DMS153 (cell line): ENCODE data around the gene ZCWPW1.
"Not testable (repeated sequence)": the region's sequence is repeated elsewhere in the genome, so short reads cannot be mapped to it uniquely, and the experiment has no call there.

Experiments used
- DNase-seq: peaks from one replicate; lab custom pipeline; 2025; lab: John Stamatoyannopoulos, UW

The ZCWPW1 gene

DNA sequence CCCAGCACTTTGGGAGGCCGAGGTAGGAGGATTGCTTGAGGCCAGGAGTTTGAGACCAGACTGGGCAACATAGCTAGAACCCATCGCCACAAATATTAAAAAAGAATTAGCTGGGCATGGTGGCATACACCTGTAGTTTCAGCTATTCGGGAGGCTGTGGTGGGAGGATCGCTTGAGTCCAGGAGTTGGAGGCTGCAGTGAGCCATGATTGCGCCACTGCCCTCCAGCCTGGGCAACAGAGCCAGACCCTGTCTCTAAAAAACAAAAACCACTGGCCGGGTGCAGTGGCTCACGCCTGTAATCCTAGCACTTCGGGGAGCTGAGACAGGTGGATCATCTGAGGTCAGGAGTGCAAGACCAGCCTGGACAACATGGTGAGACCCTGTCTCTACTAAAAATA is 25.4 kb upstream of the ZCWPW1 start:
- DNase-seq = not testable (repeated sequence)

- DNase-seq = no peak
Measured at GRCh38 chr7:100452513-100452912, 24.0 kb upstream of the ZCWPW1 start.

- no peak for DNase-seq
Measured at GRCh38 chr7:100449190-100449795, 20.8 kb upstream of the ZCWPW1 start.

DNA sequence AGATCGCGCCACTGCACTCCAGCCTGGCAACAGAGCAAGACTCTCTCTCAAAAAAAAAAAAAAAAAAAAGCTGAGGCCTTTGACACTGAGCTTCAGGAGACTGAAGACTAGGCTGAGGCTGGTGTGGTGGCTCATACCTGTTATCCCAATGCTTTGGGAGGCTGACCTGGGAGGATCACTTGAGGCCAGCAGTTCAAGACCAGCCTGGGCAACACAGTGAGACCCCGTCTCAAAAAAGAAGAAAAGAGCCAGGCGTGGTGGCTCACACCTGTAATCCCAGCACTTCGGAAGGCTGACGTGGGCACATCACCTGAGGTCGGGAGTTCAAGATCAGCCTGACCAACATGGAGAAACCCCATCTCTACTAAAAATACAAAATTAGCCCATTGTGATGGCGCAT is 18.9 kb upstream of the ZCWPW1 start:
- DNase-seq = not testable (repeated sequence)

GRCh38 chr7:100446040-100446439 is 17.5 kb upstream of the ZCWPW1 start:
- no peak for DNase-seq

- DNase-seq = no peak
Measured at GRCh38 chr7:100444311-100445278, 16.1 kb upstream of the ZCWPW1 start.

DNA sequence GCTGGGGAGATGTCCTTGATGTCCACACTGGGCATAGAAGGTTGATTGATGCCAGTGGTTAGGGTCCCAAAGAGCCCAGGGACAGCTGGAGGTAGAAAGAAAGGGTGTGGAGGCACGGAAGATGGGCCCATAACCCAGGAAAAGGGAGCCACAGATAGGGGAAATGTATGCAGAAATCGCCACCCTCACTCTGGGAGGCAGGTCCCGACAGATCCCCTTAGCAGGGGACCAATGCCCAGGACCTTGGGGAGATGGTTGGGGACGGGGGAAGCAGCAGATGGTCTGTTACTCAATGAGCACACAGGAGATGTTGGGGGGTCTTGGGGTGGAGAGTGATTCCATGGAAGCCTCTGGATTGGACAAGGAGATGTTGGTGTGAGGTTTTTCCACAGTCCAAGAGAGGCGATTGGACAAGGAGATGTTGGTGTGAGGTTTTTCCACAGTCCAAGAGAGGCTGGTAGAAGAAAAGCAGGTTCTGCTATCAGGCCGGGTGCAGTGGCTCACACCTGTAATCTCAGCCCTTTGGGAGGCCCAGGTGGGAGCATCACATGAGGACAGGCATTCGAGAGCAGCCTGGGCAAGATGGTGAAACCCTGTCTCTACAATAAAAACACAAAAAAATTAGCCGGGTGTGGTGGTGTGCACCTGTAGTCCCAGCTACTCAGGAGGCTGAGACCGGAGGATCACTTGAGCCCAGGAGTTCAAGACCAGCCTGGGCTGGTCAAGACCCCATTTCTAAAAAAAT is 14.8 kb upstream of the ZCWPW1 start:
- no peak for DNase-seq

DNA sequence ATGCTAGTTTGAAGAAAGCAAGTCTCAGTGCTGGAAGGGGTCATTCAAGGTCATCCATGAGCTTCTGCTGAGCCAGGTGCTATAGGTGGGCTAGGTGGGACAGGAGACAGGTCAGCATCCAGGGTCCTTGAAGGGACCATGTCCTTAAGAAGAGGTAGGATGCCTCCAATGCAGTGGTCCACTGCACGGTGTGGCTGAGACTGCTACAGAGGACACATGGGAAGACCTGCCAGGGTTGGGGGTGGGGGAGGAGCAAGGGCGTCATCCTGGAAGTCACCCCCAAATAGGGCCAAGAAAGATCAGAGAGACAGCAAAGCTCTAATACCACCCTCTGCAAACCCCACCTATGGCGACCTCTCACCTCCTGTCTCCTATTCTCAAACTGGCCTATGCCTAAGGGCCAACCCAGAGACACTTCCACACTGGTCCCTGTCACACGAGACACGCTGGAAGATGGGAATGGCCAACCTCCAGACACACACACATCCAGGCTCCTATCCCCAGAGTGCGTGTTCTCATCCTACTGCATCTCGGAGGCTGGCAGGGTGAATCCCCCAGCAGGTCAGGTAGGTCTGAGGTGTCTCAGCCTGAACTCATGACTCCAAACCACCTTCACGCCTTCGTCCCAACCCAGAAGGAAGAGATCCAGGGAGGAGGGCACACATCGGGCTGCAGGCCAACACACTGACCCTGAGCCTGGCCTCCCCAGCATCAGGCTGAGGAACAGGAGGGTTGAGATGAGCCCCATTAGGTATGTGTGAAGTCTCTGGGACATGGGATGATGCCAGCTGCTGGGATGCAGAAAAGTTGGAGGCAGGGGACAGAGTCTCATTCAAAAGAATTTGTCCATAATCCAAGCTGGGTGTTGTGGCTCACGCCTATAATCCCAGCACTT is 13.4 kb upstream of the ZCWPW1 start:
- DNase-seq = no peak

GRCh38 chr7:100439244-100439643 is 10.7 kb upstream of the ZCWPW1 start:
- not testable (repeated sequence) for DNase-seq

DNA sequence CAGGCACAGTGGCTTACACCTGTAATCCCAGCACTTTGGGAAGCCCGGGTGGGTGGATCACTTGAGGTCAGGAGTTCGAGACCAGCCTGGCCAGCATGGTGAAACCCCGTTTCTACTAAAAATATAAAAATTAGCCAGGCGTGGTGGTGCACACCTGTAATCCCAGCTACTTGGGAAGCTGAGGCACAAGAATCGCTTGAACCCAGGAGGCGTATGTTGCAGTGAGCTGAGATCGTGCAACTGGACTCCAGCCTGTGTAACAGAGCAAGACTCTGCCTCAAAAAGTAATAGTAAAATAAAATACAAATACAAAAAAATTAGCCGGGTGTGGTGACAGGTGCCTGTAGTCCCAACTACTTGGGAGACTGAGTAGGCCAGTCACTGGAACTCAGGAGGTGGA is 10.2 kb upstream of the ZCWPW1 start:
- DNase-seq = not testable (repeated sequence)

DNA sequence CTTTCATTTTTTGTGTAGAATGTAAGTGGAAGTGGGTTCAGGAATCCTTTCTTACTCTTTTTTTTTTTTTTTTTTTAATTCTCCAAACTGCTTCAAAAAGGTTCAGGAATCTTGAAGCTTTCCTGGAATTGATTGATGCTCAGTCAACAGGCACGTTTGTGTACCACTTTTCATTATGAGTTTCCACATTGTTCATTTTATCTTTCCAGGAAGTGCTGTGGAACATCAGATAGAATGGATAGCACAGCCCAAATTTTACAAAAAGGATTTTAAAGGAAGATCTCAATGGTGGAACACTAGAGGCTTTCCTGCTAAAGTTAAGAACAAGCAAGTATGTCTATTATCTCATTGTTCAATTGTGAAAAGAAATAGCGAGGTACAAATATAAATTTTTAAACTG is 9.7 kb upstream of the ZCWPW1 start:
- no peak for DNase-seq

DNA sequence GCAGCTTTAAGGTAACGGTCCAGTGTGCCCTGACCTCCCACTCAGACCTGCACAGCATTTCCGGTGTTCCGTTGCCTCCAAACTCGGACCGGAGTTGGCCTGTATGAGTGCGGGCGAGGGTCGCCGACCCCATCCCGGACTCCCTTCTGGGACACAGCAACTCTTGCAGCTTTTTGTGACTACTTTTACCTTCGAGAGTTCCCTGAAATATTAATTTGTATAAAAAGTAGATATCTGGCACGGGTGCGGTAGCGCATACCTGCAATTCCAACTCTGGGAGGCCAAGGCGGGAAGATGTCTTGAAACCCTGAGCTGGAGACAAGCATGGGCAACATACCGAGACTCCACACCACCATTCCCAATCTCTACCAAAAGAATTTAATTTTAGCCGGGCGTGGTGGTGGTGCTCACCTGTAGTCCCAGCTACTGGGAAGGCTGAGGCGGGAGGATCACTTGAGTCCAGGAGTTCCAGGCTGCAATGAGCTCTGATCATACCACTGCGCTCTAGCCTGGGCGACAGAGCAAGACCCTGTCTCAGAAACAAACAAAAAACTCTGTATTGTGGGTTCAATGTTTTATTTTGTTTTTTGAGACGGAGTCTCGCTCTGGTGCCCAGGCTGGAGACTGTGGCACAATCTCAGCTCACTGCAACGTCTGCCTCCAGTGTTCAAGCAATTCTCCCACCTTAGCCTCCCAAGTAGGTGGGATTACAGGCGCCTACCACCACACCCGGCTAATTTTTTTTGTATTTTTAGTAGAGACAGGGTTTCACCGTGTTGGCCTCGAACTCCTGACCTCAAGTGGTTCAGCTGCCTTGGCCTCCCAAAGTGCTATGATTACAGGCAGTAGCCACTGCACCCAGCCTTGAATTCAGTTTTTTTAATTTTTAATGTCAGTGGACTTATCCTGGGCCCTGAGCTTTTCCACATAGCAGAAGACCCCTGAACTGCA is 8.9 kb upstream of the ZCWPW1 start:
- no peak for DNase-seq

- DNase-seq = no peak
Measured at GRCh38 chr7:100435401-100436304, 7.2 kb upstream of the ZCWPW1 start.

DNA sequence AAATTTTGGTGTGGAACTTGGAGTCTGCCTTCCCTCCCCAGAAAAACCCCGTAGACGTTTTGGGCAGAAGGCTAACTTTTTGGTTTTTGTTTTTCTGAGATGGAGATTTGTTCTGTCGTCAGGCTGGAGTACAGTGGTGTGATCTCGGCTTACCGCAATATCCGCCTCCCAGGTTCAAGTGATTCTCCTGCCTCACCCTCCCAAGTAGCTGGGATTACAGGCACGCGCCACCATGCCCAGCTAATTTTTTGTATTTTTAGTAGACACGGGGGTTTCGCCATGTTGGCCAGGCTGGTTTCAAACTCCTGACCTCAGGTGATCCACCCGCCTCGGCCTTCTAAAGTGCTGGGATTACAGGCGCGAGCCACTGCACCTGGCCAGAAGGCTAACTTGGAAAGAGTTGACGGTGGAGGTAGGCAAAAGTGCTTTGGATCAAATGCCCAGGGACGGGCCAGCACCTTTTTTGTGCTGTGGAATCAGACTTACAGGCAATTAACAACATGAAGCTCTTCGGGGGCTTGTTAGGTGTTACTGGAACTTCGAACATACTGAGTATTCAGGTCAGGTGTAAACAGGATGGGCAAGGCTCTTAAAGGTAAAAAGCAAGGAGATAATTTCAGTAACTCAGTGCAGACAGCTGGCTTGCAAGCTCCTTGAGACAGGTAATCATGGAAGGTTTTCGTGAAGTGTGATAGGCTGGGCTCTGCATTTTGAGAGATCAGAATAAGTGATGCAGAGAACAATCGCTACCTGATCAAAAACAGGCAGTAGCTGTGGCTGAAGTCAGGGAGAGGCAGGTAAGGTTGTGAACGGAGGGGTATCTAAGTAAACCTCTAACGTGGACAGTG is 6.0 kb upstream of the ZCWPW1 start:
- DNase-seq = no peak

DNA sequence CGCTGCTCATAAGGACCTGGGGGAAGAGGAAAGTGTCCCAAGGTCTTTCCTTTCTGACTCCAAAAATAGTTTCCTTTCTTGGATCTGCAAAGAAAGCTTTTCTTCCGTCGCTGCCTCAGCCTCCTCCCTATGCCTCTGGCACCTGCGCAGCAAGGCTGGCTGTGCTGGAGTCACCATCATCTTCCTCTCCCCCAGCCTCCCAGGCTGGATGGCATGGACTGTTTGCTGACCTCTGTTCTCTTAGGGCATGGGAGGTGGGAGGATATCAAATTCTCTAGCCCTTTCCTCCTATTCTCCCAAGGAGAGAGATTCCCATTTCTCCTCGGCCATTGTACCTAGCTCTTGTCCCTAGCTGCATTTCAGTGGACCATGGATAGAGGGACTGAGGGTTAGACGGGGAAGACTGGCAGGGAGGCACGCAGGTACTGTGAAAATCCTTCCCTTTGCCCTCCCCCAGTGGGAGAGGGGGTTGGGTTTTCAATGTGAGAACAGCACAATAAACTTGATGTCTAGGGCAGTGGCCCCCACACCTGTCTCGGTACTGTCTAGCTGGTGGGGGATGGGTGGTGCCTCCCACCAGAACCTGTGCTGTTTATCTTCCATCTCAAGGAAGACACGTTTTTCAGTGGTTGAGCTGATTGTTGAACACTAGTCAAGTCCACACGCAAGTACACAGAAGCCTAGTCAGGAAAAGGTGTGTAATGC is 5.2 kb upstream of the ZCWPW1 start:
- DNase-seq = no peak

- no peak for DNase-seq
Measured at GRCh38 chr7:100433276-100433591, 4.7 kb upstream of the ZCWPW1 start.

- DNase-seq = no peak
Measured at GRCh38 chr7:100432621-100433275, 4.2 kb upstream of the ZCWPW1 start.
